Retinal pigment epithelial cell (primary cell): Measurements from ENCODE around the gene MYOZ3.

Source experiments
- DNase-seq: peaks from one replicate; pipeline ENCODE4 v3.0.0-alpha.2; 2010; ENCODE audit warnings: low read depth
- H3K4me3 ChIP-seq: 2 replicates; pipeline ENCODE4 v1.5.1; 2011; ENCODE audit warnings: mild to moderate bottlenecking, low read length, control low read depth, moderate library complexity
- TF ChIP-seq, protein P1 (sequence below): conservative IDR thresholded peaks from 2 replicates; pipeline ENCODE4 v1.5.1; 2011; ENCODE audit warnings: low read depth, low read length, control low read depth, inconsistent platforms

Gene MYOZ3

DNA sequence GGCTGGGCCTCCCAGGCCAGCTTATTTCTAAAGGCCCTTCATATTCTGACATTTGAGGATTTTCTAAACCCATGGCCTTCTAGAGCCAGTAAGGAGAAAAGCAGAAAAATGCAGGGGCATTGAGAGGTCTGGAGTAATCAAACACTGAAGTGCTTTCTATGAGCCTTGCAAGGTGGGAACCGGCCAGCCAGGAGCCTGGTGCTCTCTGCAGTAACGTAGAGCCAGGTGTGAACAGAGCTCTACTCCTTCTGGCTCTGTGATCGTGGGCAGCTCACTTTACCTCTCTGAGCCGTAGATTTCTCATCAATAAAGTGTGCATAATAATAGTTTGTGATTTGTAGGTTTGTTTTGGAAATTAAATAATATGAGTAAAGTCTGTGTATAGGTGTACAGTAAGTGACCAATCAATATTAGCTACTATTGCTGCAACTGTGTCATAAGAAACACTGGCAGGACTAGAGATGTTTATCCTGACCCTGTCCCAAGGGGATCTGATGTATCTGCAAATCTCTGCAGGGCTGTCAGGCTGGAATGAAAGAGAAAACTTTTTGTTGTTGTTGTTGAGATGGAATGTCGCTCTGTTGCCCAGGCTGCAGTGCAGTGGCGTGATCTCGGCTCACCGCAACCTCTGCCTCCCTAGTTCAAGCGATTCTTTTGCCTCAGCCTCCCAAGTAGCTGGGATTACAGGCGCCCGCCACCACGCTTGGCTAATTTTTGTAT, 17.9 kb upstream of the MYOZ3 start:
- TF ChIP-seq, protein P1, sequence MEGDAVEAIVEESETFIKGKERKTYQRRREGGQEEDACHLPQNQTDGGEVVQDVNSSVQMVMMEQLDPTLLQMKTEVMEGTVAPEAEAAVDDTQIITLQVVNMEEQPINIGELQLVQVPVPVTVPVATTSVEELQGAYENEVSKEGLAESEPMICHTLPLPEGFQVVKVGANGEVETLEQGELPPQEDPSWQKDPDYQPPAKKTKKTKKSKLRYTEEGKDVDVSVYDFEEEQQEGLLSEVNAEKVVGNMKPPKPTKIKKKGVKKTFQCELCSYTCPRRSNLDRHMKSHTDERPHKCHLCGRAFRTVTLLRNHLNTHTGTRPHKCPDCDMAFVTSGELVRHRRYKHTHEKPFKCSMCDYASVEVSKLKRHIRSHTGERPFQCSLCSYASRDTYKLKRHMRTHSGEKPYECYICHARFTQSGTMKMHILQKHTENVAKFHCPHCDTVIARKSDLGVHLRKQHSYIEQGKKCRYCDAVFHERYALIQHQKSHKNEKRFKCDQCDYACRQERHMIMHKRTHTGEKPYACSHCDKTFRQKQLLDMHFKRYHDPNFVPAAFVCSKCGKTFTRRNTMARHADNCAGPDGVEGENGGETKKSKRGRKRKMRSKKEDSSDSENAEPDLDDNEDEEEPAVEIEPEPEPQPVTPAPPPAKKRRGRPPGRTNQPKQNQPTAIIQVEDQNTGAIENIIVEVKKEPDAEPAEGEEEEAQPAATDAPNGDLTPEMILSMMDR: no peak
- no peak for DNase-seq
- peak overlapping the region; percentile 65 for H3K4me3 ChIP-seq

DNA sequence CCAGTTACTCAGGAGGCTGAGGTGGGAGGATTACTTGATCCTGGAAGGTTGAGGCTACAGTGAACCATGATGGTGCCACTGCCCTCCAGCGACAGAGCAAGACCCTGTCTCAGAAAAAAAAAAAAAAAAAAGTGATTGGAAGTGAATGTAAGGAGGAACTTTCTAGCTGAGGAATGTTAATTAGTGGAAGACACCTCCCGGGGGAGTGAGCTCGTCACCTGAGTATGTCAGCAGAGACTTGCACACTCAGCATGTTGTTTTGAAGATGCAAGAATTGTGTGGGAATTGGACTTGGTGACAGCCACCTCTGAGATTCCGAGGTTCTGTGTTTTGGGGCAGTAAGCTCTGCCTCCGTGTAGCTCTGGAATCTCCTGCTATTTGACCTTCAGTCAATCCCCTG, 17.0 kb upstream of the MYOZ3 start:
- DNase-seq: no peak
- no peak overlapping the region for H3K4me3 ChIP-seq
- TF ChIP-seq, protein P1: no peak

DNA sequence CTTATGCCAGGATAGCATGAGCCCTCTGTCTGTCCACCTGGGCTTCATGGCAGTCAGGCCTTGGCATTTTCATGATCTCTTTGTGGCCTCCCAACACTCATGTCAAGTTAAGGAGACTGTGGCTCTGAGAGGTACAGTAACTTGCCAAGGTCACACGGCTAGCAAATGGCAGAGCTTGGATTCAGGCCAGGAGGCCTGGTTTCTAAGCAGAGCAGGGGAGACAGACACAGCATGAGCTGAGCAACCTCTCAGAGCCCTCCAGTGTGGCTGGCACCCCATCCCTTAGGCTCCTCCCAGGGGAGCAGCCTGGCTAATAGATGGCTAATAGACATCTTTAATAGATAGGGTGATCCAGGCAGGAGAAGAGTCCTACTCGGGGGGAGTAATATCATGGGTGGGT, 16.5 kb upstream of the MYOZ3 start:
- no peak for DNase-seq
- TF ChIP-seq, protein P1: no peak
- H3K4me3 ChIP-seq: no peak overlapping the region

- H3K4me3 ChIP-seq: no peak overlapping the region
- peak; percentile 96 for DNase-seq
- TF ChIP-seq, protein P1: no peak
These were observed 15.9 kb upstream of the MYOZ3 start for GRCh38 chr5:150645070-150645700.

DNA sequence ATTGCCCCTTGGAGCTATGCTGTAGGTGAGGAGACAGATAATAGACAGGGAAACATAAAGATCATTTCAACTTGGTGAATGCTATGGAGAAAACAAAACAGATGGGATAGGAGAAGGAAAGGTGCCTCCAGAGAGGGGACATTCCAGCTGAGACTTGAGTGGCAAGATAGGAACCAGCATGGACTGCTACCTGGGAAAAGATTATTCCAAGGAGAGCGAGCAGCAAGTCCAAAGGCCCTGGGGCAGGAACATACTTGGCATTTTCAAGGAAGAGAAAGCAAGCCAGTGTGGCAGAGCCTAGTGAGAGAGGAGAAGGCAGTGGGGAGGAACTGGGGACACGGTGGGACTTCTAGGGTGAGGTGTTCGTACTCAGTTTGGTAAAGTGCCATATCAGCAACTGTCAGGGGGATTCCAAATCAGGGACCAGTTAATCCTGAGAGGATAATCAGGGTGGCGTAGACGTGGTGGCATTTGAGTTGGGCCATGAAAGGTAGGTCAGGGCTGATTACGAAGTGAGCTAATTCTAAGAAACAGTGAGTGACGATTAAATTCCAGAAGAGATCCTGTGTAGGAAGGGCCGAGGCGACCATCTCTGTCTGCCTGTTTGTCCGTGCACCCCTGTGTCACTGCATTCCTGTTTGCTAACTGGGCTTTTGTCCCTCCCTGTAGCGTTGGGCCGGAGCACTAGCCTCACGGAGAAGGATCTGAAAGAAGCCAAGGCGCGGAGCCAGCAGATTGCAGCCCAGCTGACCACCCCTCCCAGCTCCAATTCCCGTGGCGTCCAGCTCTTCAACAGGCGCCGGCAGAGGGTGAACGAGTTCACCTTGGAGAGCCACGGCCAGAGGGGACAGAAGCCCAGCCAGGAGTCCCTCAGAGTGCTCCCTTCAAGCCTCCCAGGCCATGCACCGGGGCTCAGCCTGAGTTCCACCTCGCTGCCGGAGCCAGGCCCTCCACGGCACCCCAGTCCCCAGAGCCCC, 13.5 kb upstream of the MYOZ3 start:
- no peak for DNase-seq
- H3K4me3 ChIP-seq: no peak overlapping the region

GRCh38 chr5:150648294-150649107, 12.6 kb upstream of the MYOZ3 start:
- H3K4me3 ChIP-seq: no peak overlapping the region
- TF ChIP-seq, protein P1: no peak
- DNase-seq: no peak

More for the DNA sequence above, 13.5 kb upstream of the MYOZ3 start:
- TF ChIP-seq, protein P1: peak; percentile 28
